ENCODE measurements around the gene SULT4A1.

DNA sequence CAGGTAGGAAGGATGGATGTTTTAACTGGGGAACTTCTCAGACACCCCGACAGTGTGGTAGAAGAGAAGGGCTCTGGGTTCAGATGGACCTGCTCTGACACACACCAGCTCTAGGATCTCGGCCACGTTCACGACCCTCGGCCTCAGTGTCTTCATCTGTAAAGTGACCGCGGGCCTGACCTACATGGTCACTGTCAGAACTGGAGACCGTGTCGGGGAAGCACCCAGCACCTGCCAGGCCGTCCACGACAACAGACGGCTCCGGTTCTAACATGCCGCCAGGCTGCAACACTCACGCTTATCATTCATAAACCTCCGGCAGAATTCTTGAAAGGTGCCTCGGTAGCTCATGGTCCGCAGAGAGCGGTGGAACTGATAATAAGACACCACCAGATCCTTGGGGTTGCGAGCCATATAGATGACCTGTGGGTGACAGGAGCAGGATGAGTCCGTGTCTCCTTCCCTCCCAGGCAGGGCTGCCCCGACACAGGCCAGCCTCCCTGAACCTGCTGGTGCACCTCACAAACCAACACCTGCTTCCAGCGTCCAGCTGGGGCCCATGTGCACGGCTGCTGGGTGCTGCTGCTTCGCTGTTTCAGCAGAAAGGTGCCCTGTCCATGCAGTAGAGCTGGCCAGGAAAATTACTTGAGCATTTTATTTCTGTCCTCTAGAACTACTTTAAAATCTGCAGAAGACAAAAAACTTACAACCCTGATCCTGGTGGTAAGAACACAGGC is 23.6 kb downstream of the SULT4A1 start:
- TF ChIP-seq CTCF (IDR thresholded peaks at IDR 0.05; ENCODE audit: low read depth, low read length, missing input control): no peak
- TF ChIP-seq, protein P1, sequence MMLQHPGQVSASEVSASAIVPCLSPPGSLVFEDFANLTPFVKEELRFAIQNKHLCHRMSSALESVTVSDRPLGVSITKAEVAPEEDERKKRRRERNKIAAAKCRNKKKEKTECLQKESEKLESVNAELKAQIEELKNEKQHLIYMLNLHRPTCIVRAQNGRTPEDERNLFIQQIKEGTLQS (IDR thresholded peaks at IDR 0.05): no peak
- no peak for TF ChIP-seq SP1 (IDR thresholded peaks at IDR 0.05)
- TF ChIP-seq, protein P2, sequence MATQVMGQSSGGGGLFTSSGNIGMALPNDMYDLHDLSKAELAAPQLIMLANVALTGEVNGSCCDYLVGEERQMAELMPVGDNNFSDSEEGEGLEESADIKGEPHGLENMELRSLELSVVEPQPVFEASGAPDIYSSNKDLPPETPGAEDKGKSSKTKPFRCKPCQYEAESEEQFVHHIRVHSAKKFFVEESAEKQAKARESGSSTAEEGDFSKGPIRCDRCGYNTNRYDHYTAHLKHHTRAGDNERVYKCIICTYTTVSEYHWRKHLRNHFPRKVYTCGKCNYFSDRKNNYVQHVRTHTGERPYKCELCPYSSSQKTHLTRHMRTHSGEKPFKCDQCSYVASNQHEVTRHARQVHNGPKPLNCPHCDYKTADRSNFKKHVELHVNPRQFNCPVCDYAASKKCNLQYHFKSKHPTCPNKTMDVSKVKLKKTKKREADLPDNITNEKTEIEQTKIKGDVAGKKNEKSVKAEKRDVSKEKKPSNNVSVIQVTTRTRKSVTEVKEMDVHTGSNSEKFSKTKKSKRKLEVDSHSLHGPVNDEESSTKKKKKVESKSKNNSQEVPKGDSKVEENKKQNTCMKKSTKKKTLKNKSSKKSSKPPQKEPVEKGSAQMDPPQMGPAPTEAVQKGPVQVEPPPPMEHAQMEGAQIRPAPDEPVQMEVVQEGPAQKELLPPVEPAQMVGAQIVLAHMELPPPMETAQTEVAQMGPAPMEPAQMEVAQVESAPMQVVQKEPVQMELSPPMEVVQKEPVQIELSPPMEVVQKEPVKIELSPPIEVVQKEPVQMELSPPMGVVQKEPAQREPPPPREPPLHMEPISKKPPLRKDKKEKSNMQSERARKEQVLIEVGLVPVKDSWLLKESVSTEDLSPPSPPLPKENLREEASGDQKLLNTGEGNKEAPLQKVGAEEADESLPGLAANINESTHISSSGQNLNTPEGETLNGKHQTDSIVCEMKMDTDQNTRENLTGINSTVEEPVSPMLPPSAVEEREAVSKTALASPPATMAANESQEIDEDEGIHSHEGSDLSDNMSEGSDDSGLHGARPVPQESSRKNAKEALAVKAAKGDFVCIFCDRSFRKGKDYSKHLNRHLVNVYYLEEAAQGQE (IDR thresholded peaks at IDR 0.05): no peak
- no peak for TF ChIP-seq RAD21 (IDR thresholded peaks at IDR 0.05)
- TF ChIP-seq TAF1 (conservative IDR thresholded peaks at IDR 0.05): no peak
- TF ChIP-seq JUND (IDR thresholded peaks at IDR 0.05): no peak
- TF ChIP-seq YY1 (IDR thresholded peaks at IDR 0.05): no peak
- TF ChIP-seq HNF4A (conservative IDR thresholded peaks at IDR 0.05): no peak
- TF ChIP-seq MAX (IDR thresholded peaks at IDR 0.05): no peak
- no peak for TF ChIP-seq GABPA (IDR thresholded peaks at IDR 0.05 in 1 of 2, conservative IDR thresholded peaks at IDR 0.05 in 1 of 2)
- TF ChIP-seq NR2F2 (IDR thresholded peaks at IDR 0.05): no peak
- no peak for TF ChIP-seq ZBTB33 (IDR thresholded peaks at IDR 0.05)

Data from liver (tissue), 3 donors.